ENCODE data around the gene GALNT10. TPM values are rescaled to one million over a fixed set of nuclear protein-coding genes. Genes with fewer than 3 reads are reported as not detected.

GALNT10 gene
- polyA plus RNA-seq, 1 of the 3 experiments (the other 2 are of a cell fraction): 56.3 TPM

DNA sequence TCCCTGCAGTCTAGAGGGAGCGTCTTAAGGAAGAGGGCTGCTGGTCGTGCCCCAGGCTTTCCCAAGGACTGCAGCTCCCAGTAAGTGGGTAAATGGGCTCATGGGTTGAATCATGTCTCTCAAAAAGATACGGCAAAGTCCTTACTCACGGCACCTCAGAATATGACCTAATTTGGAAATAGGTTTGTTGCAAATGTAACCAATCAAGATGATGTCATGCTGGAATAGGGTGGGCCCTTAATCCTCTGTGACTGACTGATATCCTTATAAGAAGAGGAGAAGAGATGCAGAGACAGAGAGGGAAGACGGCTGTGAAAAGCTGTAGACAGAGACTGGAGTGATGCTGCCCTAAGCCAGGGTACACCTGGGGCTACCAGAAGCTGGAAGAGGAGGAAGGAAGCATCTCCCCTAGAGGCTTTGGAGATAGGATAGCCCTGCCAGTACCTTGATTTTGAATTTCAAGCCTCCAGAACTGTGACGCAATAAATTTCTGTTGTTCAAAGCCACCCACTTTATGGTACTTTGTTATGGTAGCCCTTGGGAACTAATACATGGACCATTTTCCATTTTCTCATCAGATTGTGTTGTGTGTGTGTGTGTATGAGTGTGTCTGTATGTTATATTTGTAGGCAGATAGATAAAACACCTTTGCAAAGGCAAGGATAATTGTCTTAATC lies 15.0 kb downstream of the GALNT10 start (continued):
- TF ChIP-seq, protein P1, sequence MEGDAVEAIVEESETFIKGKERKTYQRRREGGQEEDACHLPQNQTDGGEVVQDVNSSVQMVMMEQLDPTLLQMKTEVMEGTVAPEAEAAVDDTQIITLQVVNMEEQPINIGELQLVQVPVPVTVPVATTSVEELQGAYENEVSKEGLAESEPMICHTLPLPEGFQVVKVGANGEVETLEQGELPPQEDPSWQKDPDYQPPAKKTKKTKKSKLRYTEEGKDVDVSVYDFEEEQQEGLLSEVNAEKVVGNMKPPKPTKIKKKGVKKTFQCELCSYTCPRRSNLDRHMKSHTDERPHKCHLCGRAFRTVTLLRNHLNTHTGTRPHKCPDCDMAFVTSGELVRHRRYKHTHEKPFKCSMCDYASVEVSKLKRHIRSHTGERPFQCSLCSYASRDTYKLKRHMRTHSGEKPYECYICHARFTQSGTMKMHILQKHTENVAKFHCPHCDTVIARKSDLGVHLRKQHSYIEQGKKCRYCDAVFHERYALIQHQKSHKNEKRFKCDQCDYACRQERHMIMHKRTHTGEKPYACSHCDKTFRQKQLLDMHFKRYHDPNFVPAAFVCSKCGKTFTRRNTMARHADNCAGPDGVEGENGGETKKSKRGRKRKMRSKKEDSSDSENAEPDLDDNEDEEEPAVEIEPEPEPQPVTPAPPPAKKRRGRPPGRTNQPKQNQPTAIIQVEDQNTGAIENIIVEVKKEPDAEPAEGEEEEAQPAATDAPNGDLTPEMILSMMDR (IDR thresholded peaks at IDR 0.05): no peak
- TF ChIP-seq RCOR1 (IDR thresholded peaks at IDR 0.05; ENCODE audit: low read length) (no peak), PBX3 (IDR thresholded peaks at IDR 0.05) (no peak), TEAD4 (IDR thresholded peaks at IDR 0.05; ENCODE audit: borderline replicate concordance, insufficient read depth) (no peak)

DNA sequence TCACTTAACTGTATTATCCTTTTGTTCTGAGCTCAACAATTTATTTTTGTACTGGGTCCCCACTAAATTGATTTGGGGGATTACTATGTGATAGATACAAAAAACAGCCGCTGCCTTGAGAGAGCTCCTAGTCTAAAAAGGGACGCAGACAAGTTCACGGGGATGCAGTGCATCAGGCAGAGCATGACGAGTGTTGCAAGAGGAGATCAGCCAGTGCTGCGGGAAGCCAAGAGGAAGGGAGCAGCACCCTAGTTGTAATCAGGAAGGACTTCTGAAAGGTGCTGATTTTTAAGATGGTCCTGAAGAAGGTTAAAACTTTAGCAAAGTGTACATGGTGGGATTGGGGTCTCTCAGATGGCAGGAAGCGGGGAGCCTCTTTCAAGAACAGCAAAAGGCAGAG lies 15.8 kb downstream of the GALNT10 start:
- Histone ChIP-seq H3F3A (replicated peaks; ENCODE audit: insufficient read depth) (peaks cover 12% of the 10 kb centered on the region), H3K9me2 (no peaks in the 10 kb centered on the region), H3K9ac (no peak overlapping the region), H3K27ac (ENCODE audit: low read depth in 2 of 2, low read length in 1 of 2) (no peak overlapping the region), H3K4me2 (no peak overlapping the region), H3K36me3 (replicated peaks in 1 of 2; ENCODE audit: control insufficient read depth in 1 of 2, insufficient read depth in 2 of 2, low read length in 1 of 2) (peaks cover 4 to 13% of the 10 kb centered on the region in 2 experiments), H3K9me3 (no peaks in the 10 kb centered on the region), H4K20me1 (ENCODE audit: insufficient read depth) (no peaks in the 10 kb centered on the region), H3K79me2 (ENCODE audit: insufficient read depth) (peaks cover 95% of the 10 kb centered on the region), H3K27me3 (ENCODE audit: insufficient read depth) (no peaks in the 10 kb centered on the region), H2AFZ (ENCODE audit: low read depth) (no peak overlapping the region), H3K4me1 (ENCODE audit: control insufficient read depth in 1 of 2, insufficient read depth in 2 of 2, low read depth in 1 of 2, low read length in 1 of 2) (peaks cover 4% of the 10 kb centered on the region in 2 experiments; a peak in 1 of 4 replicates), H3K4me3 (ENCODE audit: low read depth in 2 of 2, low read length in 1 of 2) (no peak overlapping the region)
- TF ChIP-seq POLR2AphosphoS5 (IDR thresholded peaks at IDR 0.05; ENCODE audit: low read depth, low read length) (no peak), GATA2 (CRISPR knock-in tag; IDR thresholded peaks at IDR 0.05) (no peak), TAF1 (IDR thresholded peaks at IDR 0.05; ENCODE audit: borderline replicate concordance, low read depth, low read length) (no peak), SIN3A (IDR thresholded peaks at IDR 0.05; ENCODE audit: borderline replicate concordance, low read depth, low read length) (no peak), NRF1 (IDR thresholded peaks at IDR 0.05; ENCODE audit: low read depth, low read length) (no peak), USF2 (IDR thresholded peaks at IDR 0.05; ENCODE audit: borderline replicate concordance, low read depth, low read length) (no peak), MAX (IDR thresholded peaks at IDR 0.05; ENCODE audit: low read depth) (no peak)
- TF ChIP-seq, protein P1 (IDR thresholded peaks at IDR 0.05): no peak
- POLR2A ChIA-PET: no interaction called here
- WGBS (ENCODE audit: low lambda C conversion rate): 94% methylated on average over 6 of the region's 6 CpGs
- CTCF ChIA-PET: interaction anchor here (0.5 to 1.6 kb wide), 4 partner anchors 9 to 199 kb away, joined by 3 to 5 read pairs (median 4); no protein-coding TSS in a partner anchor
- no peak for DNase-seq
